HG03457 (cell line): ENCODE measurements around the gene UMPS.
A peak's percentile ranks its signal among the peaks of the same experiment; 100 is the strongest.

Experiments
- ATAC-seq: cut with Tn5 transposase; IDR thresholded peaks from one replicate; pipeline ENCODE4 v1.9.1; 2021; ENCODE audit warnings: moderate number of reproducible peaks; ENCODE audit not compliant: unreplicated experiment

UMPS gene

GRCh38 chr3:124730129-124730940 is at the start of gene UMPS:
TSS of gene UMPS (plus strand) at chr3:124730452. CDS start at chr3:124730472, 20 bp downstream.
- ATAC-seq, result peak; percentile 93

- ATAC-seq, result no peak
Observed at GRCh38 chr3:124680521-124680920, 49.7 kb upstream of the UMPS start.

- ATAC-seq, result no peak
Observed at GRCh38 chr3:124682263-124682662, 48.0 kb upstream of the UMPS start.

- ATAC-seq, result no peak
Observed at GRCh38 chr3:124684459-124684858, 45.8 kb upstream of the UMPS start.

- no peak for ATAC-seq
Observed at GRCh38 chr3:124685067-124685466, 45.2 kb upstream of the UMPS start.

GRCh38 chr3:124685481-124685880 is 44.8 kb upstream of the UMPS start:
- ATAC-seq, result no peak

- ATAC-seq, result no peak
Observed at GRCh38 chr3:124686028-124686670, 44.1 kb upstream of the UMPS start.

GRCh38 chr3:124688581-124689454 is 41.4 kb upstream of the UMPS start:
- ATAC-seq, result no peak

GRCh38 chr3:124691599-124691998 is 38.7 kb upstream of the UMPS start:
- ATAC-seq, result no peak

- no peak for ATAC-seq
Observed at GRCh38 chr3:124694486-124694885, 35.8 kb upstream of the UMPS start.

GRCh38 chr3:124695369-124695768 is 34.9 kb upstream of the UMPS start:
- ATAC-seq, result no peak

- no peak for ATAC-seq
Observed at GRCh38 chr3:124696006-124696405, 34.2 kb upstream of the UMPS start.

- no peak for ATAC-seq
Observed at GRCh38 chr3:124697302-124697701, 33.0 kb upstream of the UMPS start.

- ATAC-seq, result no peak
Observed at GRCh38 chr3:124698030-124698770, 32.1 kb upstream of the UMPS start.

GRCh38 chr3:124699051-124699450 is 31.2 kb upstream of the UMPS start:
- no peak for ATAC-seq

GRCh38 chr3:124699686-124700396 is 30.4 kb upstream of the UMPS start:
- ATAC-seq, result no peak

- ATAC-seq, result no peak
Observed at GRCh38 chr3:124700880-124701684, 29.2 kb upstream of the UMPS start.

GRCh38 chr3:124701687-124702086 is 28.6 kb upstream of the UMPS start:
- ATAC-seq, result no peak

- ATAC-seq, result no peak
Observed at GRCh38 chr3:124702950-124703349, 27.3 kb upstream of the UMPS start.
